HL-60/S4 (cell line): ENCODE results near the gene PTCSC3.

Experiments used
- in situ Hi-C: fragments of 300-500 bp; cut with MboI; formaldehyde crosslinking; loops from 2 replicates; pipeline ENCODE4 v1.14.3; 2022; ENCODE audit warnings: low sequenced_read_pairs

PTCSC3 gene

DNA sequence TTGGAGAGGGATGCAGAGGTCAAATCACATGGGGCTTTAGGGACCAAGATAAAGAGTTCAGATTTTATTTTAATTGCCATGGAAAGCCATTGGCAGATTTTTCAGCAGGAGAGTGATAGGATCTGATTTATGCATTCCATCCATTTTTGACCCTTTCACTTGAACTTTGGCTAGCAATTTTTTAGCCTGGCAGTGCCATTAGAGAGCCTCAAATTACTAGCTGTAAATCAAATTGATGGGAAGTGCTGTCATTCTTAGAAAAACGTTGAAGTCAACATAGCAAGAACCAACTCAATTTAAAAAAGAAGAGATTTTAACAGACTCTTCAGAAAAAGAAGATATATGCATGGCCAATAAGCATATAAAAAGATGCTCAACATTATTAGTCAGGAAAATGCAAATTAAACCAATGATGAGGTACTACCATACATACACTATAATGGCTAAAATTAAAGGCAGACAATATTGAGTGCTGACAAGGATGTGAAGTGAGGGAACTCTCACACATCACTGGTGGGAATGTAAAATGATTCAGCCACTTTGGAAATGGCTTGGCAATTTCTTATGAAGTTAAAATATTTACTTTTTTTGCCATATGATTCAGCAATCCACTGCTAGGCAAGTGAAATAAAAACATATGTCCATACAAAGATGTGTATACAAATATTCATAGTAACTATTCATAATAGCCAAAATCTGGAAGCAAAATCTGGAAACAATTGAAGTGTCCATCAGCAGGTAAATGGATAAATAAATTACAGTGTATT is 89.7 kb downstream of the PTCSC3 start:
- in situ Hi-C loops = no loop called here

DNA sequence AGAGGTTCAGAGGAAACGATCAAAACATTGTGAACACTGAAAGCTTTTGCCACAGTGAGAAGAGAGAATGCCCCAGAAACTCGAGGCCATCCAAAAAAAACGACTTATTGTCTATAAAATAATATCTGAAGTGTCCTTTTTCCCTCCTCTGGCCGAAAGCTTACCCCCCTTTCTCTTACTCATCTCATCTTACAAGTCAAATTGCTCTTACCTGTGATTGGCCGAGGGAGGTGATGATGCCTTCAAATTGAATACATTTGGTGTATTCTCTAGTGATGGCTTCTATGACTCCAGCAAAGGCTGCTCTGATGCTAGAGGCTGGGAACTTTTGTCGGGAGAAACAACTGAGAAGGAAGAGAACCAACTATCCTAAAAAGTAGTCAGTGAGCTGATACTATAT is 90.7 kb downstream of the PTCSC3 start:
- in situ Hi-C loops = no loop called here
